Gastrocnemius medialis (tissue), 4 donors: Measurements from ENCODE around the gene PAX2.

ENCODE experiments used
- CTCF ChIP-seq, 5 experiments: fragments of 450-650 bp in 3 of 5; fragments of 200-600 bp in 2 of 5; sonication (generic) in 2 of 5; IDR thresholded peaks in 4 of 5; conservative IDR thresholded peaks in 1 of 5; 1 replicate in 4 of 5; 2 replicates in 1 of 5; pipeline ENCODE4 v1.5.1; 2016 to 2019; ENCODE audit warnings: antibody characterized with exemption in 5 of 5, mild to moderate bottlenecking in 3 of 5, moderate library complexity in 3 of 5
- POLR2A ChIP-seq, 2 donors: fragments of 450-650 bp; IDR thresholded peaks; one replicate each; pipeline ENCODE4 v1.6.1; 2017; ENCODE audit warnings: antibody characterized with exemption in 2 of 2, mild to moderate bottlenecking in 2 of 2, moderate library complexity in 2 of 2

- TF ChIP-seq POLR2A (IDR thresholded peaks at IDR 0.05) = no peak
- no peak for TF ChIP-seq CTCF (IDR thresholded peaks at IDR 0.05 in 4 of 5, conservative IDR thresholded peaks at IDR 0.05 in 1 of 5)
Measured at GRCh38 chr10:100774876-100775275, 29.5 kb downstream of the PAX2 start.
